ENCODE results near the gene ADGRB3.

- TF ChIP-seq CTCF (IDR thresholded peaks at IDR 0.05) (no peak), EZH2 (IDR thresholded peaks at IDR 0.05; ENCODE audit: borderline replicate concordance, insufficient read depth, low read depth, low read length, poor library complexity, severe bottlenecking) (no peak)
These were observed 19.1 kb upstream of the ADGRB3 start for GRCh38 chr6:68615938-68616337.
